ENCODE data around the gene LRRC59.

- no peak for TF ChIP-seq CBX8 (IDR thresholded peaks at IDR 0.05; ENCODE audit: borderline replicate concordance, low read depth, low read length)
- peak in 2 of 3 experiments; percentile 21 to 22; a peak in 2 of 4 replicates for TF ChIP-seq CTCF (IDR thresholded peaks at IDR 0.05; ENCODE audit: control extremely low read depth in 1 of 3, insufficient read depth in 1 of 3, low read depth in 1 of 3, low read length in 3 of 3)
- TF ChIP-seq USF2 (IDR thresholded peaks at IDR 0.05; ENCODE audit: low read length): no peak
- no peak for TF ChIP-seq MAFK (IDR thresholded peaks at IDR 0.05; ENCODE audit: low read depth, low read length)
- TF ChIP-seq KDM1A (IDR thresholded peaks at IDR 0.05; ENCODE audit: borderline replicate concordance, low read length): no peak
- TF ChIP-seq EP300 (IDR thresholded peaks at IDR 0.05; ENCODE audit: borderline replicate concordance in 1 of 2, low read depth in 2 of 2, low read length in 2 of 2): no peak
- TF ChIP-seq BRCA1 (IDR thresholded peaks at IDR 0.05; ENCODE audit: low read depth, low read length): no peak
- TF ChIP-seq CEBPB (IDR thresholded peaks at IDR 0.05; ENCODE audit: low read depth, low read length): no peak
- no peak for TF ChIP-seq POLR2A (IDR thresholded peaks at IDR 0.05; ENCODE audit: control extremely low read depth in 1 of 2, low read depth in 2 of 2, low read length in 2 of 2)
- TF ChIP-seq SP2 (IDR thresholded peaks at IDR 0.05; ENCODE audit: low read length): no peak
- TF ChIP-seq MAX (IDR thresholded peaks at IDR 0.05): no peak
- no peak for TF ChIP-seq RFX5 (IDR thresholded peaks at IDR 0.05; ENCODE audit: borderline replicate concordance, low read depth, low read length)
Observed at GRCh38 chr17:50352693-50353599, 44.4 kb downstream of the LRRC59 start.
